GM20431 (cell line): ENCODE data around the gene SCGB3A1.

Source experiments
- in situ Hi-C: fragments of 300-500 bp; cut with MseI, MboI; formaldehyde crosslinking; loops from one replicate; pipeline ENCODE4 v1.15.0; 2020; ENCODE audit warnings: low sequenced_read_pairs; ENCODE audit not compliant: unreplicated experiment

The SCGB3A1 gene

GRCh38 chr5:180591311-180591887 lies at the start of gene SCGB3A1:
Gene SCGB3A1 (minus strand): TSS chr5:180591499. CDS start chr5:180591462, 37 bp downstream.
- in situ Hi-C loops: no loop called here

- in situ Hi-C loops: no loop called here
Observed at GRCh38 chr5:180640611-180640860, 49.2 kb upstream of the SCGB3A1 start.

- in situ Hi-C loops: no loop called here
Observed at GRCh38 chr5:180639741-180640610, 48.7 kb upstream of the SCGB3A1 start.

- in situ Hi-C loops: no loop called here
Observed at GRCh38 chr5:180639287-180639686, 48.0 kb upstream of the SCGB3A1 start.

GRCh38 chr5:180637962-180638680 lies 46.8 kb upstream of the SCGB3A1 start:
- in situ Hi-C loops: no loop called here

- in situ Hi-C loops: no loop called here
Observed at GRCh38 chr5:180636403-180637075, 45.2 kb upstream of the SCGB3A1 start.

DNA sequence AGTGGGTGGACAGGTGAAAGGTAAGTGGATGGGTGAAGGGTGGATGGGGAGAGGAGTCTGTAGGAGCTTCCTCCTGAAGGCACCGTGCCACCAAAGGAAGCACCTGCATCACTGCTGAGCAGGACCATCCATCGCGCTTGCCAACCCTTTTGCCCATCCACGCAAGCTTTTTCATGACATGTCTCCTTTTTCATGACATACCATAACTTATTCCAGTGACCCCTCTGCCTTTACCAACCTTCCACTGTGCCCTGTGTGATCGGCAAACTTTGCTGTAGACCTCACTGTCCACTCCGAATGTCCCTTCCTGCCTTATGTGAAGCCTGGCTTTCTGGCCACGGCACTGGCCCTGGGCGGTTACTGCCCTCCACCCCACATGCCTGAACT lies 44.7 kb upstream of the SCGB3A1 start:
- in situ Hi-C loops: no loop called here

DNA sequence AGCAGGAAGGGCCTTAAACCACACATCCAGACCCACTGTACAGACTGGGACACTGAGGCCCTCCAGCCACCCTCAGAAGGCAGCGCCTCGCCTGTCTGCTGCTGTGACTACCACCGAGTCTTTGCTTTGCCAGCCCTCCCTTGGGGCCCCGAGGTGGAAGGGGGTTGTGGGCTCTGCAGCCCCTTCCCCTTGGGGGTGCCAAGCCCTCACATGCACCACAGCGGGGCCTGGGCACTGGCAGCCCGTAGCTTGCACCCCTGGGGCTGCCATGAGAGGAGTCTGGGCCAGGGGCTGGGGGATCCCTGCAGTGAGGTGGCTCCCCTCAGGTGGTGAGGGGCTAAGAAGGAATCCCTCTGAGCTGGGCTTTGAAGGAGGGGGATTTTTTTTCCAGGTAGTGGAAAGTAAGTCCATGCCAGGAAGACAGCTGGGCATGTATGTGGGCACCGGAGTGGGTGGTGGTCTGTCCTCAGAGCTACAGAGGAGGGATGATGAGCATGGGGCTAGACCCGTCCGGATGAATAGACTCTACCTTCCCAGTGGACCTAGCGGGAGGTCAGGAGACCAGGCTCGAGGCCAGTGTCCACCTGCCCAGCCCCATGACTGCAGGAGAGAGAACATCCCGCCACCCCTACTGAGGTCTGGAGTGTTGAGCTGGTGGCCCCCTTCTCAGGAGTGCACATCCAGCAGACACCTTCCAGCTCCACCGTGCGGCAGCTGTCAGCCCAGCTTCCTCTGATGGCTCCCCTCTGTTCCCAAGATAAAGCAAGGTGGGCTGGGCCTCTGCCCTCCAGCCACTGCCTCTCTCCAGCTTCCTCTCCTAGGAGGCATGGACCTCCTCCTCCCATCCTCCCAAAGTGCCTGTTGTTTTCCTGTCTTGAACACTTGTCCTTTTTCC lies 42.2 kb upstream of the SCGB3A1 start:
- in situ Hi-C loops: no loop called here

DNA sequence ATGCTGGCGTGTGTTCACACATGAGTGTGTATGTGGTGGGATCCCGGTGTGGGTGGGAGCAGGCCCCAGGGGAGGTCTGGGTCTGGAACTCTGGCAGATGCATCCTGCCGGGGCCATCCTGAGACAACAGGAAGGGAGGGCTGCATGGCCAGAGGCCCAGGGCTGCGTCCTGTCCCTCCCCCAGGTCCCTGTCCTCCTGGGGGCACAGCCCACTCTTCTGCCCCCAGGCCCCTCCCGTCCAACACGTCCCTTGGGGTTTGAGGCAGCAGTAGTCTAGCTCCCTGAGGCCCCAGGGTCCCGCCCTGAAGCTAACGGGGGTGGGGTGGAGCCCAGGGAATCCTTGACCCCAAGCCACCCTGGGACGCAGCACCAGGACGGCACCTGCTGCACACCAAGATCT lies 41.5 kb upstream of the SCGB3A1 start:
- in situ Hi-C loops: no loop called here

- in situ Hi-C loops: no loop called here
Observed at GRCh38 chr5:180631549-180632383, 40.5 kb upstream of the SCGB3A1 start.

GRCh38 chr5:180630426-180630825 lies 39.1 kb upstream of the SCGB3A1 start:
- in situ Hi-C loops: no loop called here

DNA sequence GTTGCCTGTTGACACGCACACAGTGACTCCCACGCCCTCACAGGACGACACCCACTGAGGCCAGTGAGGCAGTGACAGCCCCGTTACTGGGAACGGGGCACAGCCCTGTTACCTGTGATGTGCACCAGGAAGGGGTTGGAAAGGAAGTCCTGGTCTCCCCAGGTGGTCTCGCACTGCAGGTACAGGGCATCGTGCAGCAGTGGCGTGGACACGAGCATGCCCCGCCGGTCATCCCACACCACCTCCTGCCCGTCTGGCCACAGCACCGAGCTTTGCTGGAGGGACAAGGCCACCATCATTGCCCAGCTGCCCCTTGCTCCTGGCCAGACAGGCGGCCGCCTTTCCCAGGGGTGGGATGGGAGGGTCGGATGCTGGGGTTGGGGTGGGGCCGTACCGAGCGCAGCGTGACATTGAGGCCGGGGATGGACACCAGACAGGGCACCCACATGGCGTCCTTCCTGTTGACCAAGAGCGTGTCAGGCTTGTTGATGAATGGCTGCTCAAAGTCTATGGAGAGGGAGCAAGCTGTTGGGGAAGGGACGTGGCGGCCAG lies 38.6 kb upstream of the SCGB3A1 start:
- in situ Hi-C loops: no loop called here

GRCh38 chr5:180628827-180629750 lies 37.8 kb upstream of the SCGB3A1 start:
- in situ Hi-C loops: no loop called here

DNA sequence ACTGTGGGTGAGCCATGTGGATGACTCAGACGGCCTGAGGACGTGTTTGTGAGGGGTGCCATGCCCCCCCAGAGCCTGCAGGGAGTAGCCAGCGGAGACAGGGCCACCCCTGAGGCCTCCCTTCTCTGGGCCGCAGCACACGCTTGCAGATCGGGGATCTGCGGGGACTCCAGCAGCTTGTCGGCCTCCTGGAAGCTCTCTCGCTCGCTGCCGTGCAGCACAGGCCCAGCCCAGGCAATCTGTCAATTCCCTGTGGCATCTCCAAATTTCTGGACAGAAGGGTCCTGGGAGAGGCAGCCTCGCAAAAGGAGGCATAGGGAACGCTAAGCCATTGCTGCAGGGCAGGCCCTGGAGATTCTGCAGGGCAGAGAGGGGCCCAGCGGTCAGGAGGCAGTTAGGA lies 36.9 kb upstream of the SCGB3A1 start:
- in situ Hi-C loops: no loop called here

GRCh38 chr5:180627386-180628120 lies 36.3 kb upstream of the SCGB3A1 start:
- in situ Hi-C loops: no loop called here

DNA sequence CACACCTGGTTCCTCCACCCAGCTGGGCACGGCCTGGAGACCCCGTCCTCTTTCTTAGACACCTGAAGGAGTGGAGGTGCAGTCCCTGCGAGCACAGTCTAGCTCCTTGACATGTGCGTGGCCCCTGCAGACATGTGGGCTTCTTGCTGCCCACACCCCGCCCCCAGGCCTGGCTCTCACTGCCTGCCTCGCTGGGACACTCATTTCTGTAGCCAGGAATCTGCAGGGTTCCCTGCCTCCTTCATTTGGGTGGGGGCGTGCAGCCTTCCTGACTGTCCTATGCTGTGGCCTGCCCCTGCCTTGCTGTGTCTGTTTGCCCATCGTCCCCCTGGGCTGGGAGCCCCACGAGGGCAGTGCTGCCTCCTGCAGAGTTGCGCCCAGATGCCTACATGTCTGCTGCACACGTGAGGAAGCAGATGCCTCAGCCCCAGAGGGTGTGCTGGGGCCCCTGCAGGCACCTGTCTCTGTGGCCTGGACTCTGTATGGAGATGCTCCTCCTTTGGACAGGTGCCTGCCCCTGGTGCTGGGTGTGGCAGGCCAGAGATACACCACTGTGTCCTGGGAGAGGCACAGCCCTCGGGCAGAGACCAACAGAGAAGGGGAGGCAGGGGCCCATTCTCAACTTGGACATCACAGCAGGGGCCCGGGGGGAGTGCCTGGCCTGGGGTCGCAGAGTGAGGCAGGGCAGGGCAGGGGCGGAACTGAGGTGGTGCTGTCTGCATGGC lies 35.5 kb upstream of the SCGB3A1 start:
- in situ Hi-C loops: no loop called here
